Epithelial cell of esophagus (primary cell): ENCODE measurements around the gene NTM.

Source experiments
- DNase-seq: peaks from one replicate; pipeline ENCODE4 v3.0.0; 2010; ENCODE audit warnings: low read depth
- H3K4me3 ChIP-seq: 2 replicates; pipeline ENCODE4 v1.5.1; 2011; ENCODE audit warnings: mild to moderate bottlenecking, low read length, control low read depth
- TF ChIP-seq, protein P1 (sequence below): IDR thresholded peaks from 2 replicates; pipeline ENCODE4 v1.5.1; 2011; ENCODE audit warnings: low read depth, mild to moderate bottlenecking, low read length, control low read depth, inconsistent platforms; ENCODE audit not compliant: insufficient read depth; ENCODE audit errors: missing control alignments

Gene NTM

DNA sequence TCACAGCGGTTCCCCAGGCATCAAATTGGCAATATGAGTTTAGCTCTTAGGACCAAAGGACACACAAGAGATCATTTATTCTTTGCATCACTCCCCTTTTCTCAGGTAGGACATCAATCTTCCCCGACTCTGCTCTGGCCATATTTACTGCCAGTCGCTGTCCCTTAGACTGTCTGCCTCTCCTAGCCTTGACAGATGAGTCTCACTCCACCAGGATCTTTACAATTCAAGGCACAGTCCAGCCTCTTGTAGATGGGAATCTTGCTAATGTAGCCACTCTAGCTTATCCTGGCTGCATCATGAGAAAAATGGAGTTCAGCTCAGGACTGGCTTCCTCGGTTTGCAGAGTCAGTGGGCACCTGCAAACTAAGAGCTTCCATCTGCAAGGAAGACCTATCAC, 915.2 kb downstream of the NTM start:
- DNase-seq = no peak
- TF ChIP-seq, protein P1, sequence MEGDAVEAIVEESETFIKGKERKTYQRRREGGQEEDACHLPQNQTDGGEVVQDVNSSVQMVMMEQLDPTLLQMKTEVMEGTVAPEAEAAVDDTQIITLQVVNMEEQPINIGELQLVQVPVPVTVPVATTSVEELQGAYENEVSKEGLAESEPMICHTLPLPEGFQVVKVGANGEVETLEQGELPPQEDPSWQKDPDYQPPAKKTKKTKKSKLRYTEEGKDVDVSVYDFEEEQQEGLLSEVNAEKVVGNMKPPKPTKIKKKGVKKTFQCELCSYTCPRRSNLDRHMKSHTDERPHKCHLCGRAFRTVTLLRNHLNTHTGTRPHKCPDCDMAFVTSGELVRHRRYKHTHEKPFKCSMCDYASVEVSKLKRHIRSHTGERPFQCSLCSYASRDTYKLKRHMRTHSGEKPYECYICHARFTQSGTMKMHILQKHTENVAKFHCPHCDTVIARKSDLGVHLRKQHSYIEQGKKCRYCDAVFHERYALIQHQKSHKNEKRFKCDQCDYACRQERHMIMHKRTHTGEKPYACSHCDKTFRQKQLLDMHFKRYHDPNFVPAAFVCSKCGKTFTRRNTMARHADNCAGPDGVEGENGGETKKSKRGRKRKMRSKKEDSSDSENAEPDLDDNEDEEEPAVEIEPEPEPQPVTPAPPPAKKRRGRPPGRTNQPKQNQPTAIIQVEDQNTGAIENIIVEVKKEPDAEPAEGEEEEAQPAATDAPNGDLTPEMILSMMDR = no peak
- no peak overlapping the region for H3K4me3 ChIP-seq

DNA sequence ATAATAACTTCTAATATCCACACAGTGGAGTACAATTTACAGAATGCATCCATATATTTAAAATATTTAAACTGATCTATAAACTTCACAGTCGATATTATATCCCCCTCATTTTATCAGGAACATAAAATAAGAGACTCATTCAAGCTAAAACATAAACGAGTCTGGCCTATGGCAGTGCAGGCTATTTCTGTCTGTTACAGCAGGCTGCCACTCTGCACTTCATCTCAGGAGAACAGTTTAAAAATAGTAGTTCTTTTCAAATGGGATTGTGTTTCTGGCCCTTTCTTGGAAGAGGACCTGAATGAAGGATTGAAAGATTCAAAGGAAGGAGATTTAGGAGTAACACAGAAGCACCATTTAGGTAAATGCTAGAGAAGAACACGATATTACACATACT, 915.7 kb downstream of the NTM start:
- H3K4me3 ChIP-seq = no peak overlapping the region
- TF ChIP-seq, protein P1 = no peak
- no peak for DNase-seq

DNA sequence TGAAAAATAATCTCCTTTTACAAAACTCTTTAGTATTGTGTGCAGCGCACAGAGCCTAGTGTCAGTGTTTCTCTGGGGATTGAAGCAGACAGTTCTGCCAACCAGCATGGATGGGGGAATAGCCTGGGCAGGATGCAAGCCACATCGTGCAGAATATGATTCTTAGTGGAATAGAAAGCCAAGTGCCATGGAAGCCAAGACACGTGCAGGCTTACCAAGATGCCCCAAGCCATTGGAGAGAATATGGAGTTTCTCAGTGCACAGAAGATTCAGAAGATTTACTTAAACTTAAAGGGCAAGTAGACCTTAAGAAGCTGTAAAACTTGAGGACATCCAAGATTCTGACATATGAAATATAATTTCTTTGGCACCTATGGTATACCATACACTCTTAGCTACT, 917.6 kb downstream of the NTM start:
- no peak for DNase-seq
- TF ChIP-seq, protein P1 = no peak
- no peak overlapping the region for H3K4me3 ChIP-seq

DNA sequence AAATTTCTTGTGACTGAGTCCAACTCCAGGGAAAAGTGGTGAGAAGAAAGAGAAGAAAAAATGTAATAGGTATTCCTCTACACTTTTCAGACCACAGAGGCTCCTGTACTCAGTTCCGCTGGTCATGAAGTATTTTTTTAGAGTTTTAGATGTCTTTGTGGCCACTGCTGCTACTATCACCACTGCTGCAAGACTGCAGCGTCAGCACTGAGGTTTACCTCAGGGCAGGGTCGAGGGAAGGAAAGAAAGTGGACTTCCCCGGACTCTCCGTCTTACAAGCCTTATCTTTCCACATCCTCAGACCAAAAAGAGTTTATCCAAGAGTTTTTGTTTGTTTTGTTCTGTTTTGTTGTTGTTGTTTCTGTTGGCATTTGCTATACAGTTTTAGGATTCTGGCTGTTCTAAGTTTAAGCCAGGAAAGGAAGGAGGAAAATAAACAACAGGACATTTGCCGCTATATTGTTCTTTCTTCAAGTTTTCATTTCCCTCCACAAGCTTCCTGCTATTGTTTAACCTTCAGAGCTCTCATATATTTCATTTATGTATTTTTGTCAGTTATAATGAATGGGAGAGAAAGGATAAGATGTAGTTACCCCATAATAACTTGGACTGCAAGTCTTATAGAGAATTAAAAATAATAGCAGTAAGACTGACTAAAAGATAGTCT, 919.3 kb downstream of the NTM start:
- H3K4me3 ChIP-seq = no peak overlapping the region
- DNase-seq = no peak
- TF ChIP-seq, protein P1 = no peak

DNA sequence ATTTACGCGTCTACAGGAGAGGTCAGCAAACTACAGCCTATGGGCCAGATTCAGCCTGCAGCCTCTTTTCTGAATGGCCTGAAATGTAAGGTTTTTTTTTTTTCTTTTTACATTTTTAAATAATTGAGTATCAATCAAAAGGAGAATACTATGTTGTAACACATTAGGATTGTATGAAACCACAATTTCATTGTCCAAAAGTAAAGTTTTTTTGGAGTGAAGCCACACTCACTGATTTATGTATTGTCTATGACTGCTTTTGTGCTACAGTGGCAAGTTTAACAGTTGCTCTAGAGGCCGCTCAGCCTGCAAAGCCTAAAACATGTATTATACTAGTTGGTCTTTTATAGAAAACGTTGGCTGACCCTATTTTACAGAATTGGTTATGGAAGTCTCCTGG, 923.2 kb downstream of the NTM start:
- H3K4me3 ChIP-seq = no peak overlapping the region
- TF ChIP-seq, protein P1 = no peak
- no peak for DNase-seq

DNA sequence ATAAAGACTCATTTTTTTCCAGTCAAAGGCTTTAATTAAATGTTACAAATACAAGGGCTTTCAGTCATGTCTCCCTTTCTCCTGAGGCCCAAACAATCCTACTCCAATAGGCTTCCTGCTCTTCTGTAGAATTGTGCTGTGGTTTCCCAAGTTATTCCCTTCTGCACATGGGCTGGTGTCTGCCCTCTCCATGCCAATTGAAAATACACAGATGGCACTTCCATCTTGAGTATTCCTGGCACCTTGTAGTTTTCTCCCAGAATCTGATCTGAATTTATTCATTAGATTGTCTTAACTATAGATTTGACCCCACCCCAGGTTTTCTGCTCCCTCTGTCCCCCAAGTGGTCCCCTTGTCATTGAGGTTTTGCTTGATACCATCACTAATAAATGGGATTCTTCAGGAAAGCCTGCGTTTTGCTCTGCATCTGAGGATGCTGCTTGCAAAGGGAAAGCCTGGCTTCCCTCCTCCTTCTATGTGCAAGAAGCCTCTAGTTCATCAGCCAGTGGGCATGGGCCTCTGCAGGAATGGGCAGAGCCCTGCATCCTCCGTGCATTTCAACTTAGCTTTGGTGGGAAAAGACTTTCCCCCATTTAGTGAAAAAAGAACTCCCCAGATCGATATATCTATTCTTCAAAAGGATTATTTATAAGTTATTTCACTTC, 926.7 kb downstream of the NTM start:
- TF ChIP-seq, protein P1 = no peak
- no peak for DNase-seq
- no peak overlapping the region for H3K4me3 ChIP-seq

DNA sequence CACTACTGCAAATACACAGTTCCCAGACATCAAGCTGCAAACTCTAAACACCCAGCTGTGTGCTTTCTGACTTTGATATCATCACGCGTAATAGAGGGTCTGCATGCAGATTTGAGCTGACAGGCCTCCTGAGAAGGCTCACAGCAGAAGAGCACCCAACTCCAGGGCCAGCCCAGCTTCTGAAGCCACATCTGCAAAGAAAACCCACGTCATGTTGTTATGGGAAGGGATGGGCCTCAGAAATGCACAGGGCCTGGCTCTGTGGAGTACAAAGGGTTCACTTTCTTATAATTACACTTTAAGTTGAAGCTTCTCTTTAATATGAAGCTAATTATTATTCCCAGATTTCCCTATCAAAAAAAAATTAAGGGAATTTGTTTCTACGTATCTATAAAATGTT, 927.9 kb downstream of the NTM start:
- TF ChIP-seq, protein P1 = no peak
- DNase-seq = no peak
- H3K4me3 ChIP-seq = no peak overlapping the region
